Right lobe of liver (tissue), 6 donors: ENCODE results near the gene C2CD5. TPM values are rescaled to one million over a fixed set of nuclear protein-coding genes. Genes with fewer than 3 reads are reported as not detected.

ENCODE experiments used
- ATAC-seq, 4 donors: fragments of 200-7000 bp; cut with Tn5 transposase; one replicate each; pipeline ENCODE4 v1.9.1; 2020; ENCODE audit warnings: mild to moderate bottlenecking in 4 of 4, moderate library complexity in 4 of 4
- DNase-seq, 3 donors: peaks; one replicate each; pipeline ENCODE4 v3.0.0-alpha.2; 2020
- H3K27ac ChIP-seq, 3 donors: fragments of 200-600 bp; one replicate each; pipeline ENCODE4 v1.8.0; 2022
- H3K27me3 ChIP-seq, 2 donors: fragments of 200-600 bp; one replicate each; pipeline ENCODE4 v1.8.0; 2022
- H3K36me3 ChIP-seq, 4 donors: fragments of 200-600 bp; sonication (generic) in 1 of 4; one replicate each; pipeline versions ENCODE4 v1.5.1 to v1.8.0; 2017 to 2022; ENCODE audit warnings: control low read depth in 1 of 4
- H3K4me1 ChIP-seq, 4 donors: fragments of 200-600 bp; sonication (generic) in 1 of 4; one replicate each; pipeline versions ENCODE4 v1.5.1 to v1.8.0; 2017 to 2022; ENCODE audit warnings: control low read depth in 1 of 4
- H3K4me3 ChIP-seq, 3 donors: fragments of 200-600 bp; one replicate each; pipeline ENCODE4 v1.8.0; 2022
- H3K9me3 ChIP-seq, 4 donors: fragments of 200-600 bp; sonication (generic) in 1 of 4; one replicate each; pipeline versions ENCODE4 v1.5.1 to v1.8.0; 2017 to 2022; ENCODE audit warnings: control low read depth in 1 of 4
- POLR2A ChIP-seq: fragments of 450-650 bp; IDR thresholded peaks from one replicate; pipeline ENCODE4 v1.6.1; 2017; ENCODE audit warnings: antibody characterized with exemption, mild to moderate bottlenecking
- WGBS: methylation state at CpG from one replicate; pipeline ENCODE4 v1.1.6; 2018; ENCODE audit warnings: low coverage, low lambda C conversion rate; ENCODE audit not compliant: insufficient coverage; ENCODE audit errors: missing lambda C conversion rate; 5-methylcytosine and 5-hydroxymethylcytosine counted together
- intact Hi-C, 2 donors: fragments of 100-400 bp; cut with DNase I; formaldehyde crosslinking; loops; one replicate each; pipeline versions ENCODE4 v1.11.2 to v1.14.1; 2022
- long read RNA-seq: library from polyadenylated mRNA; unstranded; transcript quantifications from one replicate; pipeline ENCODE4 v2.0.0, GENCODE V29; 2019
- total RNA-seq, 6 experiments: library from RNA; depleted of rRNA in 2 of 6; stranded (reverse); fragments of >200 nt in 2 of 6; fragmentation: NEBNext Ultra II Directional in 3 of 6; extraction: Animal tissue kit (Norgen Biotek cat#: 25700) in 3 of 6; gene quantifications; one replicate each; pipeline versions ENCODE4 v1.1.0 to v1.2.4, GENCODE V29; 2016 to 2023
- TF ChIP-seq, protein P1 (sequence below), 4 donors: fragments of 200-600 bp in 3 of 4; fragments of 450-650 bp in 1 of 4; IDR thresholded peaks; one replicate each; pipeline versions ENCODE4 v1.5.1 to v1.8.0; 2016 to 2022; ENCODE audit warnings: antibody characterized with exemption in 4 of 4, mild to moderate bottlenecking in 2 of 4
- donor health status: DM: no; HTN: yes; CAD: no.
- donor health status: DM: no; HTN: no; CAD: no.
- donor health status: DM: no; HTN: no; CAD: no.
- donor health status: DM: no; HTN: yes; CAD: no.
- donor health status: DM: no; HTN: yes; CAD: no.

Gene C2CD5
- 10 to 100 TPM in 5 of 6 experiments, 1 to 10 TPM in 1; 8.5 to 15.1 (median 12.4) TPM for total RNA-seq
- long read RNA-seq, full-length matches to known transcripts: 1 of 2 reads
- long read RNA-seq, partial matches to known transcripts: 1 of 2 reads
- long read RNA-seq, other reads (novel, unspliced or antisense): 0 of 2 reads

DNA sequence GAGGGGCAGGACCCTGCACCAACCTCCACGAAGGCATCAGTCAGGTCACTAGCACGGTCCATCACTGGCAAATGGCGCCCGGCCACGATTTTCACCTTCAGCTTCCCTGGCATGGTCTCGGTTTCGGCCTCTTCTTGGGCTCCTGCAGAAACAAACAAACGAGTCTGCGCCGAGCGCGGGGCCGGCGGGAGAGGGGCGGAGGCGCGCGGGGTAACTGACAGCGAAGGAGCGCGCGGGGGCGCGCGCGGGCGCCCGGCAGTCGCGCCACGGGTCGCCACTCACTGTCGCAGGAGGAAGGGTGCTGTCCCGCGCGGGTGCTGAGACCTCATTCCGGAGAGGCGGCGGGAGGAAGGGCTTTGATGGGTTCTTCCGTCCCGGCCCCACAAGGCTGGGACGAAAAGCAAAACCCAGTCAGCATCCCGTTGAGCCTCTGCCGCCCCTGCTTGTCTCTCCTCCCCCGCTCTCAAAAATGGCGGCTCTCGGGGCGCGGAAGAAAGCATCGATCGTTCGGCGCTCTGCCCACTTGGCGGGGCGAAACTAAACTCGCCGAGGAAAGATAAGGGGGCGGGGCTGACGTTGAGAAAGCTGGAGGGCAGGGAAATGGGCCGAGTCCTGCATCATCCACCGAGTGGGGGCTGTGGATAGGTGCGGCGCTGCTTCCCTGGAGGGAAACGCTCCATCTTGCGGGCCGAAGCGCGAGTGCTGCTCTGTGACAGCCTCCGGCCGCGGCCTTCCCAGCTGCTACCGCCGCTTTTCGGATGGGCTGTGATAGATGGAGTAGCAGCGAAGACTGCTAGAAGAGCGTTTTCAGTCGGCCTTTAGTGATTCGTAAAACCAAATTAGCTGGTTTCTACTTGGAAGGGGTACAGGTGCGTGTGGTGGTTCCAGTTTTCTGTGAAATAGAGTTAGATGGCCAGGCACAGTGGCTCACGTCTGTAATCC, at the start of gene C2CD5:
Gene C2CD5 (minus strand): TSS at position 505 of the 942 bp plus-strand sequence. CDS start 392 bp downstream, at position 113.
- intact Hi-C loops: no loop called here
- peaks cover 0 to 11% (median 3%) of the 10 kb centered on the region in 4 donors for H3K4me1 ChIP-seq
- ATAC-seq: peak; percentile 92 to 94 (median 94)

DNA sequence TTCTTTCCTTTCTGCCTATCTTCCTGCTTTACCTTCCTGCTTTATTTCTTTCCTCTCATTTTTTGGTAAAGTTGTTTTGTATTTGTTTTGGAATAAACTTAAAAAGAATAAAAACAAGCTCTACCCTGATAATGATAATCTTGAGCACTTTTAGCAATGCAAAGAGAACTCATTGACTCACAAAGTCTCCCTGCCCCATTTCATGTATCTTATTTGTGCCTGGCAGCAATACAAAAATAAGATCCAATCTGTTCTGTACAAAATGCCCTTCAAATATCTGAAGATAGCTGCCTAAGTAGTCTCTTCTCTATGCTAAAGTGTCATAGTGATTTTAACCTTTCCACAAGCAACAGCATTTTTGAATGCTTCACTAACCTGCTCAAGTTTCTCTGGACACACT, 49.5 kb upstream of the C2CD5 start:
- intact Hi-C loops: no loop called here
- H3K9me3 ChIP-seq: no peaks in the 10 kb centered on the region
- TF ChIP-seq, protein P1, sequence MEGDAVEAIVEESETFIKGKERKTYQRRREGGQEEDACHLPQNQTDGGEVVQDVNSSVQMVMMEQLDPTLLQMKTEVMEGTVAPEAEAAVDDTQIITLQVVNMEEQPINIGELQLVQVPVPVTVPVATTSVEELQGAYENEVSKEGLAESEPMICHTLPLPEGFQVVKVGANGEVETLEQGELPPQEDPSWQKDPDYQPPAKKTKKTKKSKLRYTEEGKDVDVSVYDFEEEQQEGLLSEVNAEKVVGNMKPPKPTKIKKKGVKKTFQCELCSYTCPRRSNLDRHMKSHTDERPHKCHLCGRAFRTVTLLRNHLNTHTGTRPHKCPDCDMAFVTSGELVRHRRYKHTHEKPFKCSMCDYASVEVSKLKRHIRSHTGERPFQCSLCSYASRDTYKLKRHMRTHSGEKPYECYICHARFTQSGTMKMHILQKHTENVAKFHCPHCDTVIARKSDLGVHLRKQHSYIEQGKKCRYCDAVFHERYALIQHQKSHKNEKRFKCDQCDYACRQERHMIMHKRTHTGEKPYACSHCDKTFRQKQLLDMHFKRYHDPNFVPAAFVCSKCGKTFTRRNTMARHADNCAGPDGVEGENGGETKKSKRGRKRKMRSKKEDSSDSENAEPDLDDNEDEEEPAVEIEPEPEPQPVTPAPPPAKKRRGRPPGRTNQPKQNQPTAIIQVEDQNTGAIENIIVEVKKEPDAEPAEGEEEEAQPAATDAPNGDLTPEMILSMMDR (IDR thresholded peaks at IDR 0.05): no peak
- no peak for TF ChIP-seq POLR2A
- ATAC-seq: no peak
- DNase-seq: no peak
- H3K4me3 ChIP-seq: no peak overlapping the region
- no peaks in the 10 kb centered on the region for H3K36me3 ChIP-seq
- no peaks in the 10 kb centered on the region for H3K27me3 ChIP-seq
- peaks cover 0 to 11% (median 0%) of the 10 kb centered on the region in 4 donors for H3K4me1 ChIP-seq
- H3K27ac ChIP-seq: no peak overlapping the region

More for the DNA sequence above, at the start of gene C2CD5:
- H3K27ac ChIP-seq: peak within 1 kb of the TSS; percentile 94 to 96 (median 94)
- no peaks in the 10 kb centered on the region for H3K27me3 ChIP-seq
- H3K4me3 ChIP-seq: peak within 1 kb of the TSS; percentile 72 to 83 (median 83)
- DNase-seq: peak; percentile 95 to 98 (median 97)
- TF ChIP-seq, protein P1 (IDR thresholded peaks at IDR 0.05): peak; percentile 5 to 40 (median 20)
- peak; percentile 89 for TF ChIP-seq POLR2A
- H3K9me3 ChIP-seq: no peaks in the 10 kb centered on the region
- WGBS: 2% methylated on average over 32 of the region's 80 CpGs
- H3K36me3 ChIP-seq: no peaks in the 10 kb centered on the region

DNA sequence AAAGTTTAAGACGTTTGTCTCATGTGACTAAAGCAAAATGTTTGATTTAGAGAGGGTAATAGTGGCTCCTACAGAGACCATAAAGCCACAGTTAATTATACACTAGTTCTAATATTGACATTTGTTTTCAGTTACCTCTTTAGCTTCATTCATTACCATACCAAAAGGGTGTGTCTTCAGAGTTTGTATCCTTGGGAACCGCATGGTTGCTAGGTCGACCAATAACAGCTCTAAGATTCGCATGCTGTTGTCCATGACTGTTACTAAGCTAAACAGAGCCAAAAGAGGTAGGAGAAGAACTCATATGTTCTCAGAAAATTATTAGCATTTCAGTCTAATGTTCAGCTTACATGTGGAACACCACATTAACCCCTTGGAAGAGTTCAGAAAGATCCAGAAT, 44.5 kb upstream of the C2CD5 start:
- no peak overlapping the region for H3K4me3 ChIP-seq
- 58% methylated on average over 4 of the region's 4 CpGs for WGBS
- TF ChIP-seq POLR2A: no peak
- TF ChIP-seq, protein P1 (IDR thresholded peaks at IDR 0.05): no peak
- DNase-seq (no peak), ATAC-seq (no peak)
- H3K27ac ChIP-seq: no peak overlapping the region
- no peaks in the 10 kb centered on the region for H3K36me3 ChIP-seq
- intact Hi-C loops: no loop called here
- H3K9me3 ChIP-seq: no peaks in the 10 kb centered on the region
- no peaks in the 10 kb centered on the region for H3K27me3 ChIP-seq
- no peaks in the 10 kb centered on the region for H3K4me1 ChIP-seq

DNA sequence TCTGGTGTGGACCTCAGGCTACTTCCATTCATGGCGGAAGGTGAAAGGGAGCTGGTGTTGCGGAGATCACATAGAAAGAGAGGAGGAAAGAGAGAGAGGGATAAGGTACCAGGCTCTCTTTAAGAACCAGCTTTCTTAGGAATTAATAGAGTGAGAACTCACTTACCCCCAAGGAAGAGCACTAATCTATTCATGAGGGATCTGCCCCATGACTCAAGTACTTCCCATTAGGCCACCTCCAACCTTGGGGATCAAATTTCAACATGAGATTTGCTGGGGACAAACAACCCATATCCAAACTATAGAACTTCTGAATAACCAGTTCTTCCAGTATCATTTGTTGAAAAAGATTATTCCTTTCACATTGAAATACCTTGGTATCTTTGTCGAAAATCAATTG, 34.0 kb upstream of the C2CD5 start:
- Histone ChIP-seq H3K9me3 (no peaks in the 10 kb centered on the region), H3K4me1 (no peaks in the 10 kb centered on the region), H3K27me3 (no peaks in the 10 kb centered on the region), H3K4me3 (no peak overlapping the region), H3K36me3 (no peaks in the 10 kb centered on the region), H3K27ac (no peak overlapping the region)
- intact Hi-C loops: no loop called here
- TF ChIP-seq, protein P1 (IDR thresholded peaks at IDR 0.05): no peak
- TF ChIP-seq POLR2A: no peak
- ATAC-seq (no peak), DNase-seq (no peak)
- WGBS: 76% methylated on average over 2 of the region's 3 CpGs
